Pulmonary artery endothelial cell (primary cell): Measurements from ENCODE around the gene PTPRD. TPM values are rescaled to one million over a fixed set of nuclear protein-coding genes. Genes with fewer than 3 reads are reported as not detected.
"Not testable (repeated sequence)": the region's sequence is repeated elsewhere in the genome, so short reads cannot be mapped to it uniquely, and the experiment has no call there.

Source experiments
- DNase-seq: peaks from one replicate; pipeline ENCODE4 v3.0.0-alpha.2; 2011; ENCODE audit warnings: low read depth, low spot score
- total RNA-seq: library from RNA; depleted of rRNA; stranded (reverse); fragments of >200 nt; gene quantifications from 2 replicates; pipeline ENCODE4 v1.2.3, GENCODE V29; 2014

The PTPRD gene
- total RNA-seq, 1 donor from 2014 or later: 1.5 TPM

GRCh38 chr9:8920478-8921183 is 1692.2 kb downstream of the PTPRD start:
- not testable (repeated sequence) for DNase-seq

- no peak for DNase-seq
These were observed 1694.7 kb downstream of the PTPRD start for GRCh38 chr9:8917956-8918739.

DNA sequence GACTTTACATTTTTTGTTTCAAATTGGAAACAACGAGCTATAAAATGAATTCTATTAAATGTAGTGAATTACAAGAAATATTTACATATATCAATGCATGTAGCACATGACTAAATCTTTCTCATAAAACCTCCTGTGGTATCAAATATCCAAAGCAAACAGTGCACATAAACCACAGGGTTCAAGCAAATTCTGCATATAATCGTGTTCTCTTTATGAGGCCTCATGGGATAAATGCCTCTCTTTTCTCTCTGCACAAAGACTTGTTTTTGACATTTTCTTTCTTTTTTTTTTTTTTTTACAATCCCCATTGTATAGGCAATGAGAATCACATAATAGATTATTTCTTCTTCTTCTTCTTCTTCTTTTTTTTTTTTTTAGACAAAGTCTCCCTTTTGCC is 1696.0 kb downstream of the PTPRD start:
- no peak for DNase-seq

DNA sequence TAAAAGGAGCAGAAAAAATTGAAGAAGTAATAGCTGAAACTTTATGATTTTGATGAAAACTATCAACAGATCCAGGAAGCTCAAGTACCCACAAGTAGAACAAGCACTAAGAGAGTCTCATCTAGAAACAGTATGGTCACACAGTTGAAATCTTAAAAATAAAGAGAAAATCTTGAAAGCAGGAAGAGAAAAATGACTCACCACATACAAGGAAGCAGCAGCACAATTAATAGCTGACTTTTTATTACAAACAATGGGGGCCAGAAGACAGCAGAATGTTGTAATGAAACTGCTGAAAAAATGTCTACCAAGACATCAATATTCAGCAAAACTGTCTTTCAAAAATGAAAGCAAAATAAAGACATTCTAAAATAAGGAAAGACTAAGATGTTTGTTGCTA is 1704.9 kb downstream of the PTPRD start:
- no peak for DNase-seq

GRCh38 chr9:8905731-8906130 is 1707.1 kb downstream of the PTPRD start:
- no peak for DNase-seq

DNA sequence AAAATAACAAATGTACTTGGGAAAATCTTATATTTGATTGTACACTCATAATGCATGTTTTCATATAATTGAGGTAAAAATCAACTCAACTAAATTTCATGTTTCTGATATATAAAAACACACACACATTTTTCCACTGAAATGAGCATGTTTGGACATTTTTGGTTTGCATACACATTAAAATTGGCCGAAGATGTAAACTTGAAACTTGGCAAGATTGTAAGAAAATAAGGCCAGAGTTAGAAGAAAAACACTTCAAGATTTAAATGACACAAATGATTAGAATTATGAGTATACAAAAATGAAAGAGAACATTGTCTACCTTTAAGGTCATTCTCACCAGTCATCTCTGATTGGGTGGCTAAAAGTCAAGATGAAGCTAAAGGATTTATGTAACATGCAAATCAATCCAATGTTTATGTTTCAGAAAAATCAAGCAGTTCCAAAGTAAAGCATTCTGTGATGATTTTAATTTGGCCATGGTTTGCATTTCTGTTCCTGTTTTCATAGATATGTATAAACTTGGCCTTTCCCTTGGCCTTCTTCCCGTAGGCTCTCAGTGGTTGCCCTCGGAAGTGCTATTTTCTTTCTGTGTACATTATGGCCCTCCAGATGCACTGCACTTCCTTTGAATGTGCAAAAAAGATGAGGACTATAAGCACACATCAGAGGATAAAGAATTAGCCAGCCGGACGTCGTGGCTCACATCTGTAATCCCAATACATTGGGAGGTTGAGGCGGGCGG is 1707.9 kb downstream of the PTPRD start:
- DNase-seq: no peak

DNA sequence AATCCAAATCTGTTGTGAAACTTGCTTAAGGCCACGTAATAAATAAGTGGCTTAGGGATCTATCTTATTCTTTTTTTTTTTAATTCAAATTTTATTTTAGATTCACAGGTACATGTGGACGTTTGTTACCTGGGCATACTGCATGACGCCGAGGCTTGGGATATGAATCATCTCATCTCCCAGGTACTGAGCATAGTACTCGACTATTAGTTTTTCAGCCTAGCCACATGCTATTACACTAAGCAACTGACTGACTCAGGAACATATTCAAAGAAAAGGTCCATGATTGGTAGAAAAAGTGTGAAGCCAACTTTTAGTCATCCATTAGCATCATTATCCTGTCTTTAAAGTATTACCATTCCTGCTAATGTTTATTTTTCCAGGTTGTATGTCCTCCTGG is 1709.7 kb downstream of the PTPRD start:
- DNase-seq: no peak

DNA sequence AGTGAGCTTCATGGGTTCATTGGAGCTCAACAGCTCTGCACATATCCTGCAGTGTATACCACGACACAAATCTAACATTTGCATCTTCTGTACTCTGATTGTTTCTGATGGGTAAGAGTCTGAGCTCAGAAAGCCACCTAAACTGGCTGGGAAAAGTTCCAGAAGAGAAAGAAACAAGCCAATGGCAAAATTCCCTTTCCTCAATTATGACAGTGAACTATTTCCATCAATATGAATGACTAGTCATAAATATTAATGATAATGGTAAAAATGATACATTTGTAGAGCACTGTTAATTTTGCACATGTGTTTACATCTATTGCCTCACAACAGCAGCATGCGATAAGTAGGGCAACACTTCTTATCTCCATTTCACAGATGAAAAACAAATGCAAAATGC is 1711.7 kb downstream of the PTPRD start:
- no peak for DNase-seq

DNA sequence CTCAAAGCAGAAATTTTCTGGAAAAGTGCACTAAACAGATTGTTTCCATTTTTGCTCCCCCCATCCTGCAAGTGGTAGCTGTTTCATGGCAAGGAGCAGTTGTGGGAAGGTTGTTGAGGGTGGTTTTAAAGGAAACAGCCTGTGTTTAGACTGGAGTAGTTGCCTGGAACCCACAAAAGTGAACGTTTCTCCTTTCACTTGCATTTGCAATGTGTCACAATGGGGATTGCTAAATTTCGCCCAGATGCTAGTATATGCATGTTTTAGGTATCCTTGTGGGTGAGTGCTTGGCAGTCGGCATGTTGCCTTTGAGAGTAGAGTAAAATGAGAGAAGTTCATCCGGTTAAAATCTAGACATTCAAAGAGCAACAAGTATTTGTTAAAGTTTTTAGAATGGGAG is 1713.3 kb downstream of the PTPRD start:
- DNase-seq: no peak

GRCh38 chr9:8895861-8896224 is 1717.0 kb downstream of the PTPRD start:
- DNase-seq: no peak

GRCh38 chr9:8895106-8895860 is 1717.5 kb downstream of the PTPRD start:
- DNase-seq: no peak

DNA sequence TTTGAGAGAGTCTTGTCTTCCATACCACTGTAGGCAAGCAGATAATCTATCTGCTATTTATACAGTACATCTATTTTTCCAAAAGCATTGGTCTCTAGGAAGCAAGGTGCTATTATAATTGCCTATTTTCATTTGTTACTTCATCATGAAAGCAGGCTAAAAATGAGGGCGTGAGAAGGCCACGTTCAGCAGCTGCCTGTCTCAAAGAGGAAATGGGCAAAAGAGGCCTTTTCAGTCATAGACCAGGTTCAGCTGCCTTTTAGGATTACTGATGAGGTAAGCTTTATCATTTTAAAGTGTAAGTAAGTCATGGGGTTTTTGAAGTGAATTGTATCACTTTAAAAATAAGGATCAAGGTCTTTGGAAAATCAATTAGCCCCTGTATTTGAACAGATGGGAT is 1722.1 kb downstream of the PTPRD start:
- DNase-seq: no peak

DNA sequence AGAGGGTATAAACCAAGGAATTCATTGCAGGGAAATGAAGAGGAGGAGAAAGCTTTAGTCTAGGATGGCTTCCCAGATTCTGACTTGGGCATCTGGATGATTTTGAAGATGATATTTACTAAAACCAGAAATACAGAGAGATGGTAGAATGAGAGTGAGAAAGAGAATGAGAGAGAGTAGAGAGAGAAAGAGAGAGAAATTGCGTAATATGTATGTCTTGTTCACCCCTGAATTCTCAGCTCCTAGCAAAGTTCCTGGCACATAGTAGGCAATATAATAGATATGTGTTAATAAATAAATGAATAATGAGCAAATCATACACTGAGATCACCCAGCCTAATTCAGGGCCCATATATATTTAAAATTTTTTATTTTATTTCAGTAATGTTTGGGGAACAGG is 1723.7 kb downstream of the PTPRD start:
- no peak for DNase-seq

GRCh38 chr9:8888591-8888990 is 1724.2 kb downstream of the PTPRD start:
- no peak for DNase-seq

DNA sequence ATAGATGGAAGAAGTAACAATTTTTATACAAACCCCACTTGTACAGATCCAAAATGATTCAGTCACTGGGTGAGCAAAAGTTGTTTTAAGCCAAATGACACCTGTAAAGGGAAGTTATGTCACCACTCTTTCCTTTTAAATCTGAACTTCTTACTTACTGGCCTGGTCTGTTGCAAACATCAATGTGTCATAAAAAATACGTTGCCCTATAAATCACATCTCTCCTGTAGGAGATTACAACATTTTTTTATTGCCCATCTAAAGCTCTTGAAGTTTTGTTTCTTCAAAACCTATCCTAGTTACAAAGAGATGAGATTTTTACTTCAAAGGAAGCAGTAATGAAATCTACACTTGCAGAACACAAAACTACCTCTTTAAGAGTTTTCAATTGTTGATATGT is 1725.4 kb downstream of the PTPRD start:
- DNase-seq: no peak

DNA sequence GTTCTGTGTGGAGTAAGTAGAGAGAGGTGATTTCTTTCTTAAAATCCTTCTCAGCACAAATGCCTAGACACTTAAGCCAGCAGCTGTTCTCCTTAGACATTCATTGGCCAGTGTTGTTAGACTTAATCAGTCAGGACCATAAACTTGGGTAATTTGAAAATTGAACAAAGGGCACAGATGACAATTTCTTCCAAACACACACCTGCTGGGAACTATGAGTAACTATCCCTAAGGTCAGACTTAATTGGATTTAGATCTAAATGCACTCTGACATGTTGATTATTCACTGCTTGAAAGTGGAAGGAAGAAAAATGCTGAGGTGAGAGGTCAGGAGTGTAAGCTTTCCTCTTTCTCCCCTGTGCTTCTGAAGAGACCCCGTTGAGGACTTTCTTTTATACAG is 1729.5 kb downstream of the PTPRD start:
- DNase-seq: no peak

DNA sequence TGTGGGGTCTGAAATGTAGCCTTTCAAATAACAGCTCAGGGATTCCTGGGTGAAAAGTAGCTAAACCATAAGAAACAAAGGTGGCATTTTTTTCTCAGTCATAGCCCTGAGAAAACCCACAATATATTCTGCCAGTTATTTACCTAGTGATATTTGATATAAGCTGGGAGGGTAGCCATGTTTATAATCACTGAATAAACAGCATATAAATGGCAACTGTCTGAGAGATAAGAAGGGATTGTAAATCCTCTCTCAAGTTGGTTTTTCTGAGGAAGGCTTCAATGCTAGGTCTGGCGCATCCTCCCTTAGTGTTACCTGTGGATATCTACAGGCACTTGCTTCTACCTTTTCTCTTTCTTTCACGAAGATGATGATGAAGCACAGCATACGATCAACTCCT is 1732.7 kb downstream of the PTPRD start:
- DNase-seq: no peak

DNA sequence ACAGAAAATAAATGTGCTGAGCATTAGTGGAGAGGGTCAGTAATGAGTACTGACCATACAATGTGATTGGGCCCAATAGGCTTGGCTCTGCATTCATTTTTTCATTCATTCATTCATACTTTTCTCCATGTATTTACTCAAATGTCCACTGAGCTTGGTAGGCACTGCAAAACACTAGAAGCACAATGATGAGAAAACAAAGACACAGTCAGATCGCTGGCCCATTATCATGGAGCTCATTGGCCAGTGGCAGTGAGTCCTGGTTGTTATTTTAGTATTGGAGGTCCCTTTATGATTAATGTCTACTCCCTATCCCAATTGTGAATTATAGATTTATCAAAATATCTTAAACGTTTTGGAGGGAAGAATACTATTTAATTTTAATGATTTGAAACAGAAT is 1733.5 kb downstream of the PTPRD start:
- no peak for DNase-seq

GRCh38 chr9:8877753-8878494 is 1734.9 kb downstream of the PTPRD start:
- DNase-seq: no peak

- no peak for DNase-seq
These were observed 1736.5 kb downstream of the PTPRD start for GRCh38 chr9:8876303-8876702.

DNA sequence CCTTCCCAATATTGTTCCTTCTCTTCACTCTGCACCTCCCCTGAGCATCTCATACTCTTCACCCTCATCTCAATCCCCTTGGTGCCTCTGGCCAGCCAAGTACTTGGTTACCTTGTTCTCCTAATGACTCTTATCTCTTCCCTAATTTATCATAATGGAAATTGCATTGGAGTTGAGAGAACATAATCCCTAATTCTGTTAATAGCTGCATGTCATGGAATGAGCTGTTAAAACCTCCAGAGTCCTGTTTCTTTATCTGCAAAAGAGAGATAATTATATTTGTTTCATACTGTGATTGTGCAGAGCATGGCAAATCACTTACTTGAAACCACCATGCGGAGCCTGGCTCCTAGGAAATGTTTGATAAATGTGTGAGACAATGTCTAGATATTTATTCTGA is 1738.3 kb downstream of the PTPRD start:
- no peak for DNase-seq
